Germinal center (tissue), 1 donor: Measurements from ENCODE around the gene PORCN.
"Not testable (repeated sequence)": the region's sequence is repeated elsewhere in the genome, so short reads cannot be mapped to it uniquely, and the experiment has no call there.

ENCODE experiments used
- DNase-seq: peaks from one replicate; pipeline ENCODE4 v3.0.0; 2012; ENCODE audit warnings: mixed read lengths, low spot score

Gene PORCN

DNA sequence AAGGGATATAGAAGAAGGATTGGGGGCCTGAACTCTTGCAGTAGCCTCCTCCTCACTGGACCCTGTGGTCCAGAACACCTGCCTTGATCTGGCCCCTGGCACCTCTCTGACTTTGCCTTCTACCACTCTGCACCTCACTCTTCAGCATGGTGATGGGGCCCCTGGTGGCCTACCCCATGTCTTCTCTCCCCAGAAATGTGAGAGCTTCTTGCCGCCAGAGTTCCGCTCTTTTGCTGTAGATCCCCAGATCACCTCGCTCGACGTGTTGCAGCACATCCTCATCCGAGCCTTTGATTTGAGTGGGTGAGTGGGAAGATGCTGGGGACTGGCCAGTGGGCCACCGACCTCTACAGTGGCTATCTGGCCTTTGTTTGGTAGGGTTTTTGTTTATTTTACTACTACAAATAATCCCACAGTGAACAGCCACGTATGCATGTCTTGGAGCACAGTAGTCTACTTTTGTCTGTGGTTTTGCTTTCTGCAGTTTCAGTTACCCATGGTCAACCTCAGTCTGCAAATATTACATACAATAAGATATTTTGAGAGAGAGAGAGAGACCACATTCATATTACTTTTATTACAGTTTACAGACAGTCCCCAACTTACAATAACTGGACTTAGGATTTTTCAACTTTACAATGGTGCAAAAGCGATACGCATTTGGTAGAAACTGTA lies 32.5 kb downstream of the PORCN start:
- DNase-seq: no peak

DNA sequence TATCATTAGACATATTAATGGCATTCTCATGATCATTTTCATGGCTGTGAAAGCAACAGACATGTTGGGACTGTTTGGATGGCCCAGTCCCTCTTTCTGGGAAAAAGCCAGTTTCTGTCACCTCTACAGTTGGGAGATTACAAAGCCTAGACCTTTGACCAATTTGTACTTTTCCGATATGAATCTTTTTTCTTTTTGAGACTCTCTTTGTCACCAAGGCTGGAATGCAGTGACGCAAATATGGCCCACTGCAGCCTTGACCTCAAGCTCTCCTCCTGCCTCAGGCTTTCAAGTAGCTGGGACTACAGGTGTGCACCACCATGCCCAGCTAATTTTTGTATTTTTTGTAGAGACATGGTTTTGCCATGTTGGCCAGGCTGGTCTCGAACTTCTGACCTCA lies 40.1 kb downstream of the PORCN start:
- no peak for DNase-seq

DNA sequence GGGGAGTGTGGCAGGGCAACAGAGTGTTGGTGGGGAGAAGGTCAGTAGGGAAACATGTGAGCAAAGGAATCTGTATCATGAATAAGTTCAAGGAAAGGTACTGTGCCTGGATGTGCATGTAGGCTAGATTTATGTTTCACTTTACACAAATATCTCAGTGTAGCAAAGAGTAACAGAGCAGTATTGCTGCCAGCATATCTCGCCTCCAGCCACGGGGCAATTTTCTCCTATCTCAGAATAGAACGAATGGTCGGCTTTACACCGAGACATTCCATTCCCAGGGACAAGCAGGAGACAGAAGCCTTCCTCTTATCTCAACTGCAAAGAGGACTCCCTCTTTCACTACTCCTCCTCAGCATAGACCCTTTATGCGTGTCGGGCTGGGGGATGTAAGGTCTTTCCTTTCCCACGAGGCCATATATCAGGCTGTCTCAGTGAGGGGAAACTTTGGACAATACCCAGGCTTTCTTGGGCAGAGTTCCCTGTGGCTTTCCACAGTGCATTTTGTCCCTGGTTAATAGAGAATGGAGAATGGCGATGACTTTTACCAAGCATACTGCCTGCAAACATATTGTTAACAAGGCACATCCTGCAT lies 47.0 kb downstream of the PORCN start:
- not testable (repeated sequence) for DNase-seq

DNA sequence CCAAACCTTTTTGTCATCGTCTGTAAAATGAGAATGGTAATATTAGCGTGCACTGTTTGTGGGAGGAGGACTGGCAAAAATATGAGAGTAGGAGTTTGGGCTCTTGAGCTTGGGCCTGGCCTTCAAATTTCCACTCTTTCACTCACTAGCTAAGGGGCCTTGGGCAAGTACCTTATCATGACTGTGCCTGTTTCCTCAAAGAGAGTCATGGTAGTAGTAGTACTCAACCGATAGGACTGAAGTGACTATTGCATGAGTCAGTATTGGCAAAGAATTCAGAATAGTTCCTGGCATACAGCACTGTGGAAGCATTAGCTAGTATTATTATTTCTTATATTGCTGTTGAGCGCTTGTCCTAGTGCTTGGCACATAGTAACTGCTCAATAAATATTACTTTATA lies 49.5 kb downstream of the PORCN start:
- DNase-seq: no peak

DNA sequence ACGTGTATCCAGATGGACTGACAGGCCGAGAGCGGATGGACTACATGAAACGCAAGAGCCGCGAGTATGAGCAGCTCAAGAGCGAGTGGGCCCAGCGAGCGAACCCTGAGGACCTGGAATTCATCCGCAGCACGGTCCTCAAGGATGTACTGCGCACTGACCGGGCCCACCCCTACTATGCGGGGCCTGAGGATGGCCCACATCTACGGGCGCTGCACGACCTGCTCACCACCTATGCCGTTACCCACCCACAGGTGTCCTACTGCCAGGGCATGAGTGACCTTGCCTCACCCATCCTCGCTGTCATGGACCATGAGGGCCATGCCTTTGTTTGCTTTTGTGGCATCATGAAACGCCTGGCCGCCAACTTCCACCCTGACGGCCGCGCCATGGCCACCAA lies 50.8 kb downstream of the PORCN start:
- no peak for DNase-seq

DNA sequence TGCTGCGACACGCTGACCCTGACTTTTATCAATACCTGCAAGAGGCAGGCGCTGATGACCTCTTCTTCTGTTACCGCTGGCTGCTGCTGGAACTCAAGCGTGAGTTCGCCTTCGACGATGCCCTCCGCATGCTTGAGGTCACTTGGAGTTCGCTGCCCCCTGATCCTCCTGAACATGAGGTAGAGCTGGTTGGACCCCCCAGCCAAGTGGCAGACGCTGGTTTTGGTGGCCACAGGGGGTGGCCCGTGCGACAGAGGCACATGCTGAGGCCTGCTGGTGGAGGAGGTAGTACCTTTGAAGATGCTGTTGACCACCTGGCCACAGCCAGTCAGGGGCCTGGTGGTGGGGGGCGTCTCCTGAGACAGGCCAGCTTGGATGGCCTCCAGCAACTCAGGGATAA lies 51.3 kb downstream of the PORCN start:
- DNase-seq: no peak

DNA sequence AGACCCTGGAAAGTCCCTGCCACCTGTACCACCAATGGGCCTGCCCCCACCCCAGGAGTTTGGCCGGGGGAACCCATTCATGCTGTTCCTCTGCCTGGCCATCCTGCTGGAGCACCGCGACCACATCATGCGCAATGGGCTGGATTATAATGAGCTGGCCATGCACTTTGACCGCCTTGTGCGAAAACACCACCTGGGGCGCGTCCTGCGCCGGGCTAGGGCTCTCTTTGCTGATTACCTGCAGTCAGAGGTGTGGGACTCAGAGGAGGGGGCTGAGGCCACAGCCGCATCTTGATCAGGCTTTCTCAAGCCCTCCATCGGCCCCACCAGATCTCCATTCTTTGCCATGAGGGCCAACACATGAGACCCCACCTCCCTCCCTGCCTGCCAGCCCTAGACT lies 51.9 kb downstream of the PORCN start:
- no peak for DNase-seq

DNA sequence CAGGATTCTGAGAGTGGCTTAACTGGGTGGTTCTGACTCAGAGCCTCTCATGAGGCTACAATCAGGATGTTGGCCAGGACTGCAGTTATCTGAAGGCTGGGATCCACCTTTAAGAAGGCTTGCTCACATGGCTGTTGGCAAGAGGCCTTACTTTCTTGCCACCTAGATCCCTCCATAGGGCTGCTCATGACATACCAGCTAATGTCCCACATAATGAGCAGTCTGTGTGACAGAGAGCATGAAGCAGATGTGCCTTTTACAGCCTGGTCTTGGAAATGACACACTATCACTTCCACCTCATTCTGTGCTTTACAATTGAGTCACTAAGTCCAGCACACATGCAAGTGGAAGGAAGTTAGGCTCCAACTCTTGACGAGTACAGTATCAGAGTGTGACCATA lies 61.2 kb downstream of the PORCN start:
- DNase-seq: no peak
